GM10847 (cell line): ENCODE results near the gene PCDHGA9.

Experiments used
- POLR2A ChIP-seq: IDR thresholded peaks from 2 replicates; pipeline ENCODE4 v1.6.1; 2011; ENCODE audit not compliant: insufficient read length; ENCODE audit errors: extremely low read depth

PCDHGA9 gene

DNA sequence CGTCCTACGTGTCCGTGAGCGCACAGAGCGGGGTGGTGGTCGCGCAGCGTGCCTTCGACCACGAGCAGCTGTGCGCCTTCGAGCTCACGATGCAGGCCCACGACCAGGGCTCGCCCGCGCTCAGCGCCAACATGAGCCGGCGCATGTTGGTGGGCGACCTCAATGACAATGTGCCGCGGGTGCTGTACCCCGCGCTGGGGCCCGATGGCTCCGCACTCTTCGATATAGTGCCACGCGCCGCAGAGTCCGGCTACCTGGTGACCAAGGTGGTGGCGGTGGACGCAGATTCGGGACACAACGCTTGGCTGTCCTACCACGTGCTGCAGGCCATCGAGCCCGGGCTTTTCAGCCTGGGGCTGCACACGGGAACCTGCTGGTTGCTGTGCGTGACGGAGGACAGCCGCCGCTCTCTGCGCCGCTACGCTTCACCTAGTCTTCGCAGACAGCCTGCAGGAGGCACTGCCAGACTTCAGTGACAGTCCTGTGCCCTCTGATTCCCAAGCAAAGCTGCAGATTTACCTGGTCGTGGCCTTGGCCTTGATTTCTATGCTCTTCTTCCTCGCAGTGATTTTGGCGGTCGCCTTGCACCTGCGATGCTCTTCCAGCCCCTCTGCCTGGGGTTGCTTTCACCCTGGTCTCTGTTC, 25.3 kb downstream of the PCDHGA9 start:
- TF ChIP-seq POLR2A, result no peak

DNA sequence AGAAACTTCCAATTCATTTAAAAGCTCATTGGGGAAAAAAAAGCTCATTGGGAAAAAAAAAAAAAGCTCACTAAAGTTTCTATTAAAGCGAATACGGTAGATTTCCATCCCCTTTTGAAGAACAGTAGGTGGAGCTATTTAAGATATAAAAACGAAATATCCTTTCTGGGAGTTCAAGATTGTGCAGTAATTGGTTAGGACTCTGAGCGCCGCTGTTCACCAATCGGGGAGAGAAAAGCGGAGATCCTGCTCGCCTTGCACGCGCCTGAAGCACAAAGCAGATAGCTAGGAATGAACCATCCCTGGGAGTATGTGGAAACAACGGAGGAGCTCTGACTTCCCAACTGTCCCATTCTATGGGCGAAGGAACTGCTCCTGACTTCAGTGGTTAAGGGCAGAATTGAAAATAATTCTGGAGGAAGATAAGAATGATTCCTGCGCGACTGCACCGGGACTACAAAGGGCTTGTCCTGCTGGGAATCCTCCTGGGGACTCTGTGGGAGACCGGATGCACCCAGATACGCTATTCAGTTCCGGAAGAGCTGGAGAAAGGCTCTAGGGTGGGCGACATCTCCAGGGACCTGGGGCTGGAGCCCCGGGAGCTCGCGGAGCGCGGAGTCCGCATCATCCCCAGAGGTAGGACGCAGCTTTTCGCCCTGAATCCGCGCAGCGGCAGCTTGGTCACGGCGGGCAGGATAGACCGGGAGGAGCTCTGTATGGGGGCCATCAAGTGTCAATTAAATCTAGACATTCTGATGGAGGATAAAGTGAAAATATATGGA, 27.9 kb downstream of the PCDHGA9 start, which contains the start of gene PCDHGA12:
Gene PCDHGA12, plus strand, starts transcription at position 176 of the 782 bp plus-strand sequence. Its CDS starts 253 bp downstream, at position 429.
- TF ChIP-seq POLR2A, result no peak

DNA sequence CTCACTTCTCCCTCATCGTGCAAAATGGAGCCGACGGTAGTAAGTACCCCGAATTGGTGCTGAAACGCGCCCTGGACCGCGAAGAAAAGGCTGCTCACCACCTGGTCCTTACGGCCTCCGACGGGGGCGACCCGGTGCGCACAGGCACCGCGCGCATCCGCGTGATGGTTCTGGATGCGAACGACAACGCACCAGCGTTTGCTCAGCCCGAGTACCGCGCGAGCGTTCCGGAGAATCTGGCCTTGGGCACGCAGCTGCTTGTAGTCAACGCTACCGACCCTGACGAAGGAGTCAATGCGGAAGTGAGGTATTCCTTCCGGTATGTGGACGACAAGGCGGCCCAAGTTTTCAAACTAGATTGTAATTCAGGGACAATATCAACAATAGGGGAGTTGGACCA, 28.7 kb downstream of the PCDHGA9 start:
- peak; percentile 14 for TF ChIP-seq POLR2A

GRCh38 chr5:141434006-141434405, 31.4 kb downstream of the PCDHGA9 start:
- TF ChIP-seq POLR2A, result no peak

- TF ChIP-seq POLR2A, result no peak
Observed at GRCh38 chr5:141437221-141437620, 34.6 kb downstream of the PCDHGA9 start.

DNA sequence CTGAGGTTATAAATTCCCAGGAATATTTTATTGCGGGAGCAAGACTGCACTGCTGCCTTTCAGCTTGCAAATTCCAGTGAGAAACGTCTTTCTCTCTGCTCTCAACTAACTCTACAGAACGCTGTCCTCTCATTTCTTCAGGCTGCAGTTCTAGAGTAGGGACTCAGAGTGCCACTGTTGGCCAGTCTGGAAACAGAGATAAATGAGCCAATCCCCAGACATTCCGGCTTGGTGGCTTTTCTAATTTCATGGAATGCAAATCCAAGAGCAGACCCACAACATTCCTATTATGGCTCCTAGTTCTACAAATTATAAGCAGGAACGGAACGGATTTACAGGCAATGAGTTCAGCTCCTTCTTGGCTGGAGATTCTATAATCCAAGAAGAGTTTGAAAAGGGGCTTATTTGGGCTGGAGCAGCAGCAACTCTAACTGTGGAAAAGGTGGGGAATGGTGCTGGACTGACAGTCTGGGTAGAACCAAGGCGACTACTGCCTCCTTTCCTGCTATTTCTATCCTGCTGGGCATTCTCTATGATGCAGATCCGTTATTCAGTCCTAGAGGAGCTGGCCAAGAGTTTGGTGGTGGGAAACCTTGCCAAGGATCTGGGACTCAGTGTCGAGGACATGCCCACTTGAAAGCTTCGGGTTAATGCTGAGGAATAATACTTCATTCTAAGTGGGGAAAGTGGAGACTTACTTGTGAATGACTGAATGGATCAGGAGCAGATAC, 37.0 kb downstream of the PCDHGA9 start:
- TF ChIP-seq POLR2A, result no peak

DNA sequence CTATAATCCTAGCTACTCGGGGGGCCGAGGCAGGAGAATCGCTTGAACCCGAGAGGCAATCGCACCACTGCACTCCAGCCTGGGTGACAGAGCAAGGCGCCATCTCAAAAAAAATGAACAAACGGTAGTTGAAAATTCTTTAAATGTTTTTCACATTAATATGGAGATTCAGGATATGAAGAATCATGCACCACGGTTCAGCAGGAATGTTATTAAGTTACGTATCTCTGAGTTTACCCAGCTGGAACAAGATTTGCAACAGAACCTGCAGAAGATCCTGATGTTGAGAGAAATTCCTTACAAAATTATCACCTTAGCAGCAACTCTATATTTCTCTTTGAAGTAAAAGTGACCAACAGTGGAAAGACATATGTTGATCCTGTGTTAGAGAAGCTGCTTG, 37.8 kb downstream of the PCDHGA9 start:
- no peak for TF ChIP-seq POLR2A

GRCh38 chr5:141441571-141442170, 39.1 kb downstream of the PCDHGA9 start:
- TF ChIP-seq POLR2A, result no peak
